NB4 (cell line): ENCODE data around the gene PROB1.

Experiments used
- POLR2A ChIP-seq: IDR thresholded peaks from 2 replicates; pipeline ENCODE4 v1.6.1; 2011; ENCODE audit warnings: mild to moderate bottlenecking; ENCODE audit not compliant: insufficient read length; ENCODE audit errors: extremely low read depth
- TF ChIP-seq, protein P1 (sequence below): IDR thresholded peaks from one replicate; pipeline ENCODE4 v1.5.1; 2012; ENCODE audit warnings: low read depth, low read length

DNA sequence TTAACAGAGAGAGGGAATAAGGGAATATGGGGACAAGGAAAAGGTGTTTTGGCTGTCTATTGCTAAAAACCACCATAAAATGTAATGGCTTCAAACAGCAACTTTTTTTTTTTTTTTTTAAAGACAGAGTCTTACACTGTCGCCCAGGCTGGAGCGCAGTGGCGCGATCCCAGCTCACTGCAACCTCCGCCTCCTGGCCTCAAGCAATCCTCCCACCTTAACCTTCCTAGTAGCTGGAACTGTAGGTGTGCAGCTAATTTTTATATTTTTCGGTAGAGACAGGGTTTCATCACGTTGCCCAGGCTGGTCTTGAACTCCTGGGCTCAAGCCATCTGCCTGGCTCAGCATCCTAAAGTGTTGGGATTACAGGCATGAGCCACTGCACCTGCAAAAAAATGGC is 13.3 kb upstream of the PROB1 start:
- TF ChIP-seq, protein P1, sequence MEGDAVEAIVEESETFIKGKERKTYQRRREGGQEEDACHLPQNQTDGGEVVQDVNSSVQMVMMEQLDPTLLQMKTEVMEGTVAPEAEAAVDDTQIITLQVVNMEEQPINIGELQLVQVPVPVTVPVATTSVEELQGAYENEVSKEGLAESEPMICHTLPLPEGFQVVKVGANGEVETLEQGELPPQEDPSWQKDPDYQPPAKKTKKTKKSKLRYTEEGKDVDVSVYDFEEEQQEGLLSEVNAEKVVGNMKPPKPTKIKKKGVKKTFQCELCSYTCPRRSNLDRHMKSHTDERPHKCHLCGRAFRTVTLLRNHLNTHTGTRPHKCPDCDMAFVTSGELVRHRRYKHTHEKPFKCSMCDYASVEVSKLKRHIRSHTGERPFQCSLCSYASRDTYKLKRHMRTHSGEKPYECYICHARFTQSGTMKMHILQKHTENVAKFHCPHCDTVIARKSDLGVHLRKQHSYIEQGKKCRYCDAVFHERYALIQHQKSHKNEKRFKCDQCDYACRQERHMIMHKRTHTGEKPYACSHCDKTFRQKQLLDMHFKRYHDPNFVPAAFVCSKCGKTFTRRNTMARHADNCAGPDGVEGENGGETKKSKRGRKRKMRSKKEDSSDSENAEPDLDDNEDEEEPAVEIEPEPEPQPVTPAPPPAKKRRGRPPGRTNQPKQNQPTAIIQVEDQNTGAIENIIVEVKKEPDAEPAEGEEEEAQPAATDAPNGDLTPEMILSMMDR: no peak
- TF ChIP-seq POLR2A: no peak
